Left kidney (tissue), 1 donor: ENCODE results near the gene FAM210A. TPM values are rescaled to one million over a fixed set of nuclear protein-coding genes. Genes with fewer than 3 reads are reported as not detected.

Experiments used
- polyA plus RNA-seq: library from polyadenylated mRNA; unstranded; fragments of 120-200 nt; gene quantifications from one replicate; pipeline ENCODE4 v1.2.1, GENCODE V29; 2013; ENCODE audit not compliant: insufficient read length

The FAM210A gene
- polyA plus RNA-seq, 1 donor = 21.7 TPM

Other genes with a start within 250 kb of the FAM210A start
- gene RNMT, start 115 bp upstream of the FAM210A start, polyA plus RNA-seq = 66.0 TPM
- 0.22 TPM for gene MC5R, start 97.6 kb upstream of the FAM210A start, polyA plus RNA-seq
- not detected for gene MC2R, start 189.0 kb upstream of the FAM210A start, polyA plus RNA-seq